ENCODE measurements around the gene PARD3B. TPM values are rescaled to one million over a fixed set of nuclear protein-coding genes. Genes with fewer than 3 reads are reported as not detected.

The PARD3B gene
- total and polyA plus RNA-seq, 3 donors from 2014 or later: 14.6 to 36.8 (median 29.6) TPM

GRCh38 chr2:205510345-205510744 lies 965.1 kb downstream of the PARD3B start:
- H3K27me3 ChIP-seq: no peaks in the 10 kb centered on the region
- intact Hi-C loops (cut with DNase I; ENCODE audit: low total_unique reads): no loop called here
- no peak overlapping the region for H3K4me3 ChIP-seq
- no peak for TF ChIP-seq POLR2A (IDR thresholded peaks at IDR 0.05)
- TF ChIP-seq, protein P1, sequence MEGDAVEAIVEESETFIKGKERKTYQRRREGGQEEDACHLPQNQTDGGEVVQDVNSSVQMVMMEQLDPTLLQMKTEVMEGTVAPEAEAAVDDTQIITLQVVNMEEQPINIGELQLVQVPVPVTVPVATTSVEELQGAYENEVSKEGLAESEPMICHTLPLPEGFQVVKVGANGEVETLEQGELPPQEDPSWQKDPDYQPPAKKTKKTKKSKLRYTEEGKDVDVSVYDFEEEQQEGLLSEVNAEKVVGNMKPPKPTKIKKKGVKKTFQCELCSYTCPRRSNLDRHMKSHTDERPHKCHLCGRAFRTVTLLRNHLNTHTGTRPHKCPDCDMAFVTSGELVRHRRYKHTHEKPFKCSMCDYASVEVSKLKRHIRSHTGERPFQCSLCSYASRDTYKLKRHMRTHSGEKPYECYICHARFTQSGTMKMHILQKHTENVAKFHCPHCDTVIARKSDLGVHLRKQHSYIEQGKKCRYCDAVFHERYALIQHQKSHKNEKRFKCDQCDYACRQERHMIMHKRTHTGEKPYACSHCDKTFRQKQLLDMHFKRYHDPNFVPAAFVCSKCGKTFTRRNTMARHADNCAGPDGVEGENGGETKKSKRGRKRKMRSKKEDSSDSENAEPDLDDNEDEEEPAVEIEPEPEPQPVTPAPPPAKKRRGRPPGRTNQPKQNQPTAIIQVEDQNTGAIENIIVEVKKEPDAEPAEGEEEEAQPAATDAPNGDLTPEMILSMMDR (IDR thresholded peaks at IDR 0.05): no peak
- no peaks in the 10 kb centered on the region for H3K4me1 ChIP-seq
- no peaks in the 10 kb centered on the region for H3K9me3 ChIP-seq
- H3K27ac ChIP-seq: no peak overlapping the region
- H3K36me3 ChIP-seq (ENCODE audit: low read depth, missing control alignments): no peaks in the 10 kb centered on the region
- 66 to 71% methylated on average over 2 of the region's 2 CpGs for WGBS, 2 donors
- DNase-seq: no peak

DNA sequence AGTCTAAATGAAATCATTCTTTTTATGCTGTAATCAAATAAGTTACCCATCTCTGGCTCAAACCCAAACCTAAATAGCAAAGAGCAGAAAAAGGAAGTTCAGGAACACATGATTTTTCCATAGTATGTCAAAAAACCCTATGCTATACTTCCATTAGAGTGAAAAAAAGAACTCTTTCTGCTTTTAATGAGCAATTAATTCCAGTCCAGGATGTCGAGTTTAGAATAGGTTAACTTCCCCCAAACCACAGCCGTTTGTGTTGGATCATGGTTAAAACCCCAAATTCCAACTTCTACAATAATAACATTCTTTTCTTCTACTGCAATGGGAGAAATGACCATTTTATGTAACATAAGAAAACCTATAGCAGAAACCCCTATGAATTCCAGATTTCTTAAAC lies 965.9 kb downstream of the PARD3B start:
- Histone ChIP-seq H3K27ac (no peak overlapping the region), H3K4me1 (no peaks in the 10 kb centered on the region), H3K27me3 (no peaks in the 10 kb centered on the region), H3K9me3 (no peaks in the 10 kb centered on the region), H3K4me3 (no peak overlapping the region), H3K36me3 (ENCODE audit: low read depth, missing control alignments) (no peaks in the 10 kb centered on the region)
- 44 to 54% methylated on average over 2 of the region's 2 CpGs for WGBS, 2 donors
- no peak for TF ChIP-seq POLR2A (IDR thresholded peaks at IDR 0.05)
- TF ChIP-seq, protein P1 (IDR thresholded peaks at IDR 0.05): no peak
- no peak for DNase-seq
- intact Hi-C loops (cut with DNase I; ENCODE audit: low total_unique reads): no loop called here

DNA sequence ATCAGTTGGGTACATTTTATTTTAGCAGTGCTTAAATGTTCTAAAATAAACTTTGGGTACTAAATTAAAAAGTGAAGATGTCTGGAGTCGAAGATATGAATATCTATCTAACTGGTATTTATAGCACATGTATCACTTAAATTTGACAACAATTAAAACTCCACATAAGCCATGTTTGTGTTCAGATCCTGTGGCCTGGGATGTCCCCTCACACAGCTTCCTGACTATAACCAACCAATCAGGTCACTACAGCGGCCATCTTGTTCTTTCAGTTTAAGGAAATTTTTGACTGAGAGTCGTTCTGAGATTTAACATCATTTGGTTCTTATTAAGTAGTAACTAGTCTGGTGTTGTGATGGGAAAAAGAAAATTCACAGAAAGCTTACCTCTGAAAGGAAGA lies 966.4 kb downstream of the PARD3B start:
- DNase-seq: no peak
- H3K4me3 ChIP-seq: no peak overlapping the region
- H3K27ac ChIP-seq: no peak overlapping the region
- H3K36me3 ChIP-seq (ENCODE audit: low read depth, missing control alignments): no peaks in the 10 kb centered on the region
- no peaks in the 10 kb centered on the region for H3K9me3 ChIP-seq
- no peak for TF ChIP-seq POLR2A (IDR thresholded peaks at IDR 0.05)
- TF ChIP-seq, protein P1 (IDR thresholded peaks at IDR 0.05): no peak
- H3K4me1 ChIP-seq: no peaks in the 10 kb centered on the region
- 80 to 82% methylated on average over 3 of the region's 3 CpGs for WGBS, 2 donors
- intact Hi-C loops (cut with DNase I; ENCODE audit: low total_unique reads): no loop called here
- H3K27me3 ChIP-seq: no peaks in the 10 kb centered on the region

- H3K9me3 ChIP-seq: no peaks in the 10 kb centered on the region
- intact Hi-C loops (cut with DNase I; ENCODE audit: low total_unique reads): no loop called here
- DNase-seq: no peak
These were observed 975.0 kb downstream of the PARD3B start for GRCh38 chr2:205520311-205520710.

GRCh38 chr2:205524656-205525055 lies 979.4 kb downstream of the PARD3B start:
- Histone ChIP-seq H3K27ac (no peak overlapping the region), H3K36me3 (ENCODE audit: low read depth, missing control alignments) (no peaks in the 10 kb centered on the region), H3K27me3 (no peaks in the 10 kb centered on the region), H3K4me3 (no peak overlapping the region), H3K9me3 (no peaks in the 10 kb centered on the region), H3K4me1 (no peaks in the 10 kb centered on the region)
- 93 to 100% methylated on average over 3 of the region's 3 CpGs for WGBS, 2 donors
- TF ChIP-seq, protein P1 (IDR thresholded peaks at IDR 0.05): no peak
- TF ChIP-seq POLR2A (IDR thresholded peaks at IDR 0.05): no peak
- intact Hi-C loops (cut with DNase I; ENCODE audit: low total_unique reads): no loop called here
- DNase-seq: no peak

More at GRCh38 chr2:205520311-205520710, 975.0 kb downstream of the PARD3B start:
- TF ChIP-seq, protein P1 (IDR thresholded peaks at IDR 0.05): no peak
- no peak for TF ChIP-seq POLR2A (IDR thresholded peaks at IDR 0.05)
- Histone ChIP-seq H3K36me3 (ENCODE audit: low read depth, missing control alignments) (no peaks in the 10 kb centered on the region), H3K27ac (no peak overlapping the region), H3K4me1 (no peaks in the 10 kb centered on the region), H3K4me3 (no peak overlapping the region), H3K27me3 (no peaks in the 10 kb centered on the region)
- 94 to 98% methylated on average over 4 of the region's 4 CpGs for whole genome bisulfite sequencing, 2 donors
